OCI-LY7 (cell line): Measurements from ENCODE around the gene PCDHA7. TPM values are rescaled to one million over a fixed set of nuclear protein-coding genes. Genes with fewer than 3 reads are reported as not detected.
"Not testable (repeated sequence)": the region's sequence is repeated elsewhere in the genome, so short reads cannot be mapped to it uniquely, and the experiment has no call there.

Source experiments
- BruUV-seq: library from RNA; stranded (reverse); fragments of 400-500 nt; replicated peaks from 2 replicates; lab custom pipeline; 2021; lab: Mats Ljungman, UMichigan
- CTCF ChIA-PET: fragments of 300-600 bp; sonication (Branson Sonifier 250); formaldehyde crosslinking; loops from one replicate; lab custom pipeline; 2022; ENCODE audit warnings: antibody characterized with exemption; ENCODE audit not compliant: unreplicated experiment; lab: Charles Lee
- POLR2A ChIA-PET: fragments of 300-600 bp; sonication (Branson Sonifier 250); formaldehyde crosslinking; loops from one replicate; lab custom pipeline; 2022; ENCODE audit warnings: antibody characterized with exemption; lab: Charles Lee
- DNase-seq: peaks from one replicate; pipeline ENCODE4 v3.0.0-alpha.2; 2015; ENCODE audit warnings: low spot score
- H2AFZ ChIP-seq: fragments of 200-600 bp; sonication (generic), shearing (Covaris generic); 2 replicates; pipeline ENCODE4 v1.6.1; 2014; ENCODE audit warnings: mild to moderate bottlenecking, antibody characterized with exemption, low read length, moderate library complexity
- H3K27ac ChIP-seq: fragments of 200-600 bp; sonication (generic); 2 replicates; pipeline ENCODE4 v1.5.1; 2014; ENCODE audit warnings: mixed run types, low read depth, mild to moderate bottlenecking, moderate library complexity, low read length, inconsistent platforms; ENCODE audit not compliant: poor library complexity, severe bottlenecking
- H3K36me3 ChIP-seq: fragments of 200-600 bp; sonication (generic); 2 replicates; pipeline ENCODE4 v1.6.1; 2014; ENCODE audit warnings: mild to moderate bottlenecking, antibody characterized with exemption, low read length, moderate library complexity, mixed read lengths; ENCODE audit not compliant: insufficient read depth
- H3K4me1 ChIP-seq: fragments of 200-600 bp; sonication (generic); 2 replicates; pipeline ENCODE4 v1.5.1; 2014; ENCODE audit warnings: mild to moderate bottlenecking, low read length; ENCODE audit not compliant: insufficient read depth, poor library complexity, severe bottlenecking
- H3K4me2 ChIP-seq: fragments of 200-600 bp; sonication (generic); 2 replicates; pipeline ENCODE4 v1.6.1; 2014; ENCODE audit warnings: mild to moderate bottlenecking, low read length
- H3K4me3 ChIP-seq: fragments of 200-600 bp; sonication (generic); 2 replicates; pipeline ENCODE4 v1.5.1; 2014; ENCODE audit warnings: mild to moderate bottlenecking, low read depth, low read length; ENCODE audit not compliant: poor library complexity, severe bottlenecking
- H3K79me2 ChIP-seq: fragments of 200-600 bp; sonication (generic); 2 replicates; pipeline ENCODE4 v1.6.1; 2016; ENCODE audit warnings: low read depth, mild to moderate bottlenecking, low read length, moderate library complexity, mixed read lengths; ENCODE audit not compliant: insufficient read depth
- H3K9me2 ChIP-seq: fragments of 200-600 bp; sonication (generic); 2 replicates; pipeline ENCODE4 v1.6.1; 2016; ENCODE audit warnings: mild to moderate bottlenecking, low read length, mixed read lengths; ENCODE audit not compliant: insufficient read depth
- H3K9me3 ChIP-seq: fragments of 200-600 bp; sonication (generic); 2 replicates; pipeline ENCODE4 v1.6.1; 2014; ENCODE audit warnings: mild to moderate bottlenecking, mixed run types, low read length, mixed read lengths
- H4K20me1 ChIP-seq: fragments of 200-600 bp; sonication (generic); 2 replicates; pipeline ENCODE4 v1.6.1; 2014; ENCODE audit warnings: mild to moderate bottlenecking, antibody characterized with exemption, low read length, moderate library complexity, mixed read lengths; ENCODE audit not compliant: insufficient read depth
- EZH2phosphoT487 ChIP-seq: fragments of 200-600 bp; sonication (generic); IDR thresholded peaks from 2 replicates; pipeline ENCODE4 v1.6.1; 2018; ENCODE audit warnings: low read depth, borderline replicate concordance, mild to moderate bottlenecking, mixed run types, antibody characterized with exemption, low read length, moderate library complexity, mixed read lengths
- intact Hi-C: fragments of 100-400 bp; cut with micrococcal nuclease; formaldehyde crosslinking; loops from one replicate; pipeline ENCODE4 v1.10.0; 2022; ENCODE audit not compliant: unreplicated experiment
- total RNA-seq, 2 experiments: library from RNA; depleted of rRNA in 1 of 2; stranded (reverse); fragments of >200 nt in 1 of 2; shearing (Covaris generic) in 1 of 2; gene quantifications; 2 replicates each; pipeline ENCODE4 v1.2.3, GENCODE V29; 2014 to 2022
- TF ChIP-seq, protein P1 (sequence below): fragments of 200-600 bp; sonication (generic); conservative IDR thresholded peaks from 2 replicates; pipeline ENCODE4 v1.5.1; 2014; ENCODE audit warnings: mild to moderate bottlenecking, antibody characterized with exemption, low read length, moderate library complexity, mixed read lengths

PCDHA7 gene
- total RNA-seq, 2 experiments from 2014 or later, result not detected

GRCh38 chr5:140796718-140797095 is 37.4 kb upstream of the PCDHA7 start:
- no peak overlapping the region for H2AFZ ChIP-seq
- H3K36me3 ChIP-seq, result no peaks in the 10 kb centered on the region
- H3K4me1 ChIP-seq, result no peaks in the 10 kb centered on the region
- H3K9me3 ChIP-seq, result no peaks in the 10 kb centered on the region
- H3K4me3 ChIP-seq, result no peak overlapping the region
- TF ChIP-seq EZH2phosphoT487, result no peak
- TF ChIP-seq, protein P1, sequence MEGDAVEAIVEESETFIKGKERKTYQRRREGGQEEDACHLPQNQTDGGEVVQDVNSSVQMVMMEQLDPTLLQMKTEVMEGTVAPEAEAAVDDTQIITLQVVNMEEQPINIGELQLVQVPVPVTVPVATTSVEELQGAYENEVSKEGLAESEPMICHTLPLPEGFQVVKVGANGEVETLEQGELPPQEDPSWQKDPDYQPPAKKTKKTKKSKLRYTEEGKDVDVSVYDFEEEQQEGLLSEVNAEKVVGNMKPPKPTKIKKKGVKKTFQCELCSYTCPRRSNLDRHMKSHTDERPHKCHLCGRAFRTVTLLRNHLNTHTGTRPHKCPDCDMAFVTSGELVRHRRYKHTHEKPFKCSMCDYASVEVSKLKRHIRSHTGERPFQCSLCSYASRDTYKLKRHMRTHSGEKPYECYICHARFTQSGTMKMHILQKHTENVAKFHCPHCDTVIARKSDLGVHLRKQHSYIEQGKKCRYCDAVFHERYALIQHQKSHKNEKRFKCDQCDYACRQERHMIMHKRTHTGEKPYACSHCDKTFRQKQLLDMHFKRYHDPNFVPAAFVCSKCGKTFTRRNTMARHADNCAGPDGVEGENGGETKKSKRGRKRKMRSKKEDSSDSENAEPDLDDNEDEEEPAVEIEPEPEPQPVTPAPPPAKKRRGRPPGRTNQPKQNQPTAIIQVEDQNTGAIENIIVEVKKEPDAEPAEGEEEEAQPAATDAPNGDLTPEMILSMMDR, result no peak
- no peaks in the 10 kb centered on the region for H3K79me2 ChIP-seq
- H3K27ac ChIP-seq, result no peak overlapping the region
- H3K4me2 ChIP-seq, result no peak overlapping the region
- POLR2A ChIA-PET, result no interaction called here
- H4K20me1 ChIP-seq, result no peaks in the 10 kb centered on the region
- BruUV-seq, result no TSS peak
- H3K9me2 ChIP-seq, result 0 out of 2 replicates have a peak, but pooled peaks cover 2% of the 10 kb centered on the region
- CTCF ChIA-PET, result no interaction called here
- no peak for DNase-seq
- intact Hi-C loops, result no loop called here

GRCh38 chr5:140800816-140801493 is 33.1 kb upstream of the PCDHA7 start, which contains the start of gene PCDHA3:
Gene PCDHA3 (plus strand): TSS chr5:140801057.
- H2AFZ ChIP-seq, result no peak within 1 kb of the TSS
- H4K20me1 ChIP-seq, result no peaks in the 10 kb centered on the region
- intact Hi-C loops, result no loop called here
- no peak for TF ChIP-seq EZH2phosphoT487
- TF ChIP-seq, protein P1, result peak; percentile 67
- no peak within 1 kb of the TSS for H3K4me2 ChIP-seq
- POLR2A ChIA-PET, result no interaction called here
- H3K36me3 ChIP-seq, result no peaks in the 10 kb centered on the region
- peak; percentile 8 for DNase-seq
- H3K4me1 ChIP-seq, result no peaks in the 10 kb centered on the region
- CTCF ChIA-PET, result no interaction called here
- H3K9me2 ChIP-seq, result no peaks in the 10 kb centered on the region
- no peak within 1 kb of the TSS for H3K27ac ChIP-seq
- H3K4me3 ChIP-seq, result no peak within 1 kb of the TSS
- H3K79me2 ChIP-seq, result no peaks in the 10 kb centered on the region
- no peaks in the 10 kb centered on the region for H3K9me3 ChIP-seq
- BruUV-seq, result no TSS peak

GRCh38 chr5:140801494-140801841 is 32.6 kb upstream of the PCDHA7 start:
- Histone ChIP-seq H2AFZ (no peak overlapping the region), H4K20me1 (no peaks in the 10 kb centered on the region), H3K4me1 (no peaks in the 10 kb centered on the region), H3K36me3 (no peaks in the 10 kb centered on the region), H3K4me3 (no peak overlapping the region), H3K9me3 (no peaks in the 10 kb centered on the region), H3K79me2 (no peaks in the 10 kb centered on the region), H3K4me2 (no peak overlapping the region), H3K27ac (no peak overlapping the region), H3K9me2 (no peaks in the 10 kb centered on the region)
- TF ChIP-seq EZH2phosphoT487, result no peak
- TF ChIP-seq, protein P1, result no peak
- ChIA-PET CTCF (no interaction called here), POLR2A (no interaction called here)
- intact Hi-C loops, result no loop called here
- BruUV-seq, result no TSS peak
- DNase-seq, result no peak

GRCh38 chr5:140802381-140802780 is 31.7 kb upstream of the PCDHA7 start:
- H3K4me3 ChIP-seq, intact Hi-C loops, POLR2A ChIA-PET, H3K27ac ChIP-seq, H2AFZ ChIP-seq, H3K4me2 ChIP-seq, H3K4me1 ChIP-seq, H4K20me1 ChIP-seq, H3K36me3 ChIP-seq, BruUV-seq, H3K79me2 ChIP-seq, DNase-seq, CTCF ChIA-PET, H3K9me3 ChIP-seq, H3K9me2 ChIP-seq: not testable (repeated sequence)
